NCI-H2196 (cell line): ENCODE data around the gene EVC.
"Not testable (repeated sequence)": the region's sequence is repeated elsewhere in the genome, so short reads cannot be mapped to it uniquely, and the experiment has no call there.

Experiments
- DNase-seq: peaks from one replicate; lab custom pipeline; 2025; ENCODE audit not compliant: unreplicated experiment; lab: John Stamatoyannopoulos, UW

Gene EVC

GRCh38 chr4:5839332-5839731 is 128.3 kb downstream of the EVC start:
- DNase-seq = no peak

GRCh38 chr4:5839751-5840674 is 129.0 kb downstream of the EVC start:
- DNase-seq = no peak

GRCh38 chr4:5842456-5842855 is 131.5 kb downstream of the EVC start:
- no peak for DNase-seq

- DNase-seq = no peak
Observed at GRCh38 chr4:5843573-5844530, 132.9 kb downstream of the EVC start.

- DNase-seq = no peak
Observed at GRCh38 chr4:5845035-5845905, 134.3 kb downstream of the EVC start.

- DNase-seq = no peak
Observed at GRCh38 chr4:5851637-5852301, 140.8 kb downstream of the EVC start.

- DNase-seq = no peak
Observed at GRCh38 chr4:5852523-5853202, 141.7 kb downstream of the EVC start.

GRCh38 chr4:5854929-5855328 is 143.9 kb downstream of the EVC start:
- DNase-seq = no peak

GRCh38 chr4:5856362-5856761 is 145.4 kb downstream of the EVC start:
- DNase-seq = not testable (repeated sequence)

GRCh38 chr4:5857199-5857598 is 146.2 kb downstream of the EVC start:
- no peak for DNase-seq

- DNase-seq = no peak
Observed at GRCh38 chr4:5858020-5858769, 147.2 kb downstream of the EVC start.

- peak; percentile 59 for DNase-seq
Observed at GRCh38 chr4:5863461-5864113, 152.6 kb downstream of the EVC start.
